K562 (cell line): ENCODE results near the gene DUSP28. TPM values are rescaled to one million over a fixed set of nuclear protein-coding genes. Genes with fewer than 3 reads are reported as not detected.

Source experiments
- ARID2 ChIP-seq: fragments of 450-650 bp; IDR thresholded peaks from 2 replicates; pipeline ENCODE4 v1.6.1; 2017; ENCODE audit warnings: antibody characterized with exemption, mild to moderate bottlenecking
- BRF1 ChIP-seq: IDR thresholded peaks from 3 replicates; pipeline ENCODE4 v1.6.1; 2011; ENCODE audit warnings: borderline replicate concordance, mild to moderate bottlenecking; ENCODE audit not compliant: insufficient read length; ENCODE audit errors: extremely low read depth
- E2F4 ChIP-seq: sonication (generic); formaldehyde crosslinking; IDR thresholded peaks from 2 replicates; pipeline ENCODE4 v1.8.0; 2022; ENCODE audit warnings: mild to moderate bottlenecking, low read depth, missing genetic modification reagents
- GABPB1 ChIP-seq: sonication (generic); formaldehyde crosslinking; IDR thresholded peaks from 2 replicates; pipeline ENCODE4 v1.8.0; 2022; ENCODE audit warnings: mild to moderate bottlenecking, missing genetic modification reagents
- KLF13 ChIP-seq: fragments of 450-650 bp; IDR thresholded peaks from 2 replicates; pipeline ENCODE4 v1.6.1; 2016; ENCODE audit warnings: missing genetic modification characterization, low read depth, mild to moderate bottlenecking, missing compliant biosample characterization, moderate library complexity, borderline replicate concordance
- LEF1 ChIP-seq: fragments of 450-650 bp; IDR thresholded peaks from 2 replicates; pipeline ENCODE4 v1.6.1; 2016; ENCODE audit warnings: mild to moderate bottlenecking
- MAFK ChIP-seq: IDR thresholded peaks from 2 replicates; pipeline ENCODE4 v1.6.1; 2011; ENCODE audit warnings: low read length, improper control_type of control experiment
- MYBL2 ChIP-seq, 2 experiments: fragments of 450-650 bp in 1 of 2; sonication (generic) in 1 of 2; formaldehyde crosslinking in 1 of 2; IDR thresholded peaks; 2 replicates each; pipeline versions ENCODE4 v1.6.1 to v1.8.1; 2017 to 2022; ENCODE audit warnings: borderline replicate concordance in 1 of 2, inconsistent platforms in 1 of 2, low read depth in 1 of 2, mild to moderate bottlenecking in 1 of 2, missing genetic modification reagents in 1 of 2, moderate library complexity in 1 of 2
- SUPT5H ChIP-seq: fragments of 450-650 bp; IDR thresholded peaks from 2 replicates; pipeline ENCODE4 v1.6.1; 2016
- TAF9B ChIP-seq: fragments of 450-650 bp; IDR thresholded peaks from 2 replicates; pipeline ENCODE4 v1.6.1; 2018; ENCODE audit warnings: mild to moderate bottlenecking; ENCODE audit not compliant: partially characterized antibody
- ZBTB17 ChIP-seq: fragments of 450-650 bp; formaldehyde crosslinking; IDR thresholded peaks from 2 replicates; pipeline ENCODE4 v1.4.0; 2020; ENCODE audit warnings: mild to moderate bottlenecking
- ZC3H4 ChIP-seq: sonication (generic); formaldehyde crosslinking; IDR thresholded peaks from 2 replicates; pipeline ENCODE4 v1.9.0; 2021; ENCODE audit warnings: missing genetic modification reagents, borderline replicate concordance
- ZFPM2 ChIP-seq: fragments of 250-450 bp; sonication (Bioruptor Pico); IDR thresholded peaks from 2 replicates; pipeline ENCODE4 v1.5.1; 2022; ENCODE audit warnings: mild to moderate bottlenecking
- ZFX ChIP-seq: sonication (generic); formaldehyde crosslinking; IDR thresholded peaks from 2 replicates; pipeline ENCODE4 v1.8.0; 2022; ENCODE audit warnings: mild to moderate bottlenecking, missing genetic modification reagents, moderate library complexity
- ZNF12 ChIP-seq: sonication (generic); formaldehyde crosslinking; IDR thresholded peaks from 2 replicates; pipeline ENCODE4 v1.4.0; 2020; ENCODE audit warnings: mild to moderate bottlenecking, missing genetic modification reagents
- ZNF133 ChIP-seq: fragments of 250-450 bp; sonication (Bioruptor Pico); IDR thresholded peaks from 2 replicates; pipeline ENCODE4 v1.4.0; 2020; ENCODE audit warnings: mild to moderate bottlenecking
- ZNF140 ChIP-seq: fragments of 250-450 bp; sonication (Bioruptor Pico); IDR thresholded peaks from 2 replicates; pipeline ENCODE4 v1.8.0; 2021; ENCODE audit warnings: moderate library complexity, mild to moderate bottlenecking, inconsistent platforms
- ZNF75A ChIP-seq: fragments of 450-650 bp; formaldehyde crosslinking; IDR thresholded peaks from 2 replicates; pipeline ENCODE4 v1.4.0; 2020; ENCODE audit warnings: mild to moderate bottlenecking
- polyA plus RNA-seq, 8 experiments: library from polyadenylated mRNA; depleted of rRNA in 4 of 8; stranded (reverse) in 5 of 8; unstranded in 3 of 8; fragments of >200 nt; fragmentation: Nextera tagmentation in 2 of 8; fragmentation: Illumina TruSeq in 1 of 8; extraction: Ambion mirVana in 2 of 8; extraction: Trizol in 1 of 8; gene quantifications; 2 replicates each; pipeline versions ENCODE4 v1.2.1 to v1.2.3, GENCODE V29; 2011 to 2014; ENCODE audit warnings: inconsistent platforms in 1 of 8, missing spikeins in 1 of 8
- total RNA-seq, 7 experiments: library from RNA; depleted of rRNA in 6 of 7; stranded (reverse); fragments of >200 nt in 6 of 7; fragmentation: Illumina TruSeq in 2 of 7; extraction: Trizol in 2 of 7; gene quantifications; 2 replicates each; pipeline versions ENCODE4 v1.2.1 to v1.2.3, GENCODE V29; 2011 to 2021; ENCODE audit warnings: low replicate concordance in 1 of 7
- TF ChIP-seq, protein P1 (sequence below): fragments of 450-650 bp; formaldehyde crosslinking; IDR thresholded peaks from 2 replicates; pipeline ENCODE4 v1.4.0; 2022; ENCODE audit warnings: mild to moderate bottlenecking, moderate library complexity
- TF ChIP-seq, protein P2 (sequence below): sonication (generic); formaldehyde crosslinking; IDR thresholded peaks from 2 replicates; pipeline ENCODE4 v1.8.1; 2023; ENCODE audit warnings: mild to moderate bottlenecking, missing genetic modification reagents
- TF ChIP-seq, protein P3 (sequence below): IDR thresholded peaks from 3 replicates; pipeline ENCODE4 v1.6.1; 2011; ENCODE audit warnings: borderline replicate concordance, mild to moderate bottlenecking, moderate library complexity; ENCODE audit not compliant: insufficient read length; ENCODE audit errors: extremely low read depth

Gene DUSP28
- total and polyA plus RNA-seq, 9 of the 15 experiments (the other 6 are each of a cell fraction or from before 2014, with no cell fraction given) = 2.8 to 8.1 (median 4.2) TPM

GRCh38 chr2:240565333-240566202 lies 5.4 kb downstream of the DUSP28 start (continued):
- TF ChIP-seq, protein P1, sequence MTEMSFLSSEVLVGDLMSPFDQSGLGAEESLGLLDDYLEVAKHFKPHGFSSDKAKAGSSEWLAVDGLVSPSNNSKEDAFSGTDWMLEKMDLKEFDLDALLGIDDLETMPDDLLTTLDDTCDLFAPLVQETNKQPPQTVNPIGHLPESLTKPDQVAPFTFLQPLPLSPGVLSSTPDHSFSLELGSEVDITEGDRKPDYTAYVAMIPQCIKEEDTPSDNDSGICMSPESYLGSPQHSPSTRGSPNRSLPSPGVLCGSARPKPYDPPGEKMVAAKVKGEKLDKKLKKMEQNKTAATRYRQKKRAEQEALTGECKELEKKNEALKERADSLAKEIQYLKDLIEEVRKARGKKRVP = peak; percentile 83
- TF ChIP-seq KLF13 = no peak
- TF ChIP-seq, protein P2, sequence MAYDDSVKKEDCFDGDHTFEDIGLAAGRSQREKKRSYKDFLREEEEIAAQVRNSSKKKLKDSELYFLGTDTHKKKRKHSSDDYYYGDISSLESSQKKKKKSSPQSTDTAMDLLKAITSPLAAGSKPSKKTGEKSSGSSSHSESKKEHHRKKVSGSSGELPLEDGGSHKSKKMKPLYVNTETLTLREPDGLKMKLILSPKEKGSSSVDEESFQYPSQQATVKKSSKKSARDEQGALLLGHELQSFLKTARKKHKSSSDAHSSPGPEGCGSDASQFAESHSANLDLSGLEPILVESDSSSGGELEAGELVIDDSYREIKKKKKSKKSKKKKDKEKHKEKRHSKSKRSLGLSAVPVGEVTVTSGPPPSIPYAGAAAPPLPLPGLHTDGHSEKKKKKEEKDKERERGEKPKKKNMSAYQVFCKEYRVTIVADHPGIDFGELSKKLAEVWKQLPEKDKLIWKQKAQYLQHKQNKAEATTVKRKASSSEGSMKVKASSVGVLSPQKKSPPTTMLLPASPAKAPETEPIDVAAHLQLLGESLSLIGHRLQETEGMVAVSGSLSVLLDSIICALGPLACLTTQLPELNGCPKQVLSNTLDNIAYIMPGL = no peak
- no peak for TF ChIP-seq E2F4
- TF ChIP-seq GABPB1 = peak; percentile 55; the same call in 1 of the 2 replicates
- TF ChIP-seq TAF9B = peak; percentile 54
- TF ChIP-seq, protein P3, sequence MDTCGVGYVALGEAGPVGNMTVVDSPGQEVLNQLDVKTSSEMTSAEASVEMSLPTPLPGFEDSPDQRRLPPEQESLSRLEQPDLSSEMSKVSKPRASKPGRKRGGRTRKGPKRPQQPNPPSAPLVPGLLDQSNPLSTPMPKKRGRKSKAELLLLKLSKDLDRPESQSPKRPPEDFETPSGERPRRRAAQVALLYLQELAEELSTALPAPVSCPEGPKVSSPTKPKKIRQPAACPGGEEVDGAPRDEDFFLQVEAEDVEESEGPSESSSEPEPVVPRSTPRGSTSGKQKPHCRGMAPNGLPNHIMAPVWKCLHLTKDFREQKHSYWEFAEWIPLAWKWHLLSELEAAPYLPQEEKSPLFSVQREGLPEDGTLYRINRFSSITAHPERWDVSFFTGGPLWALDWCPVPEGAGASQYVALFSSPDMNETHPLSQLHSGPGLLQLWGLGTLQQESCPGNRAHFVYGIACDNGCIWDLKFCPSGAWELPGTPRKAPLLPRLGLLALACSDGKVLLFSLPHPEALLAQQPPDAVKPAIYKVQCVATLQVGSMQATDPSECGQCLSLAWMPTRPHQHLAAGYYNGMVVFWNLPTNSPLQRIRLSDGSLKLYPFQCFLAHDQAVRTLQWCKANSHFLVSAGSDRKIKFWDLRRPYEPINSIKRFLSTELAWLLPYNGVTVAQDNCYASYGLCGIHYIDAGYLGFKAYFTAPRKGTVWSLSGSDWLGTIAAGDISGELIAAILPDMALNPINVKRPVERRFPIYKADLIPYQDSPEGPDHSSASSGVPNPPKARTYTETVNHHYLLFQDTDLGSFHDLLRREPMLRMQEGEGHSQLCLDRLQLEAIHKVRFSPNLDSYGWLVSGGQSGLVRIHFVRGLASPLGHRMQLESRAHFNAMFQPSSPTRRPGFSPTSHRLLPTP = no peak
- TF ChIP-seq ARID2 = no peak
- peak; percentile 83 for TF ChIP-seq LEF1
- no peak for TF ChIP-seq ZNF140
- no peak for TF ChIP-seq ZNF133 (CRISPR knock-in tag)
- no peak for TF ChIP-seq ZFPM2 (CRISPR knock-in tag)
- no peak; the same call in 1 of the 2 replicates for TF ChIP-seq ZFX (CRISPR knock-in tag)
- no peak for TF ChIP-seq ZC3H4 (CRISPR knock-in tag)
- TF ChIP-seq ZNF75A = no peak
- TF ChIP-seq ZNF12 = no peak
- peak; percentile 26; the same call in 1 of the 2 replicates for TF ChIP-seq MAFK
- no peak for TF ChIP-seq BRF1
- peak; percentile 73 for TF ChIP-seq SUPT5H
- TF ChIP-seq MYBL2 (IDR thresholded peaks at IDR 0.05; ENCODE audit: low read depth) = no peak
- no peak for TF ChIP-seq MYBL2 (CRISPR knock-in tag; IDR thresholded peaks at IDR 0.05; ENCODE audit: borderline replicate concordance)
- TF ChIP-seq ZBTB17 (CRISPR knock-in tag) = 0 out of 2 replicates have a peak, but pooled peaks have one; percentile 20
